Measurements from ENCODE around the gene BRD4. TPM values are rescaled to one million over a fixed set of nuclear protein-coding genes. Genes with fewer than 3 reads are reported as not detected.
"Not testable (repeated sequence)": the region's sequence is repeated elsewhere in the genome, so short reads cannot be mapped to it uniquely, and the experiment has no call there.

Gene BRD4
- total RNA-seq, 1 donor from 2014 or later: 53.0 TPM

DNA sequence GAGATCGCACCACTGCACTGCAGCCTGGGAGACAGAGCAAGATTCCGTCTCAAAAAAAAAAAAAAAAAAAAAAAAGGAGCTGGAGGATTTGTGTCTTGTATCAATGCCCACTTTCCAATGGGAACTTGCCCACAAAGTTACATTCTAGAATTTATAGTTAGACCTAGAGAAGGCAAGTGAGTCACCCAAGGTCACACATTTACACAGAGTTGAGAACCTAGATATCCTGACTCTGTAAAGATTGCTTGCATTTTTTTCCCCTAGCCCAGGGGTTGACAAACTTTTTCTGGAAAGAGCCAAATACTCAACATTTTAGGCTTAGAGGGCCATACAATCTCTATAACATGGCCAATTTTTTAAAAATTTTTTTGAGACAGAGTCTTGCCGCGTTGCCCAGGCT lies 7.7 kb upstream of the BRD4 start:
- intact Hi-C loops (cut with DNase I): no loop called here
- H3K36me3 ChIP-seq: peaks cover 0 to 10% of the 10 kb centered on the region in 2 donors

DNA sequence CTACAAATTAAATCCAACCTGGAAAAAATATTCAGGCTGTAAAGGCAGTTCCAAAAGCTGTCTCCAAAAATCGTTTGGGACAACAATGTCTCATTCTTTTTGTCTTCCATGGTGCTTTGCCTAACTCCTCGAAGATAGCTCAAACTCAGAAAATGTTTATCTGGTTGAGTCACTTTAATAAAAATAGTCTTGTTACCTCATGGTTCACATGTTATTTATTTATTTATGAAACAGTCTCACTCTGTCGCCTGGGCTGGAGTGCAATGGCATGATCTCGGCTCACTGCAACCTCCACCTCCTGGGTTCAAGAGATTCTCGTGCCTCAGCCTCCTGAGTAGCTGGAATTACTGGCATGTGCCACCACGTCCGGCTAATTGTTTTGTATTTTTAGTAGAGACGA lies 4.9 kb upstream of the BRD4 start:
- DNase-seq (ENCODE audit: extremely low spot score in 2 of 2): no peak
- Histone ChIP-seq H3K4me1 (peaks cover 16% of the 10 kb centered on the region), H3K9me3 (no peaks in the 10 kb centered on the region), H3K36me3 (no peaks in the 10 kb centered on the region), H3K27ac (peak overlapping the region; percentile 42), H3K4me3 (no peak overlapping the region), H3K27me3 (no peaks in the 10 kb centered on the region)
- TF ChIP-seq, protein P1, sequence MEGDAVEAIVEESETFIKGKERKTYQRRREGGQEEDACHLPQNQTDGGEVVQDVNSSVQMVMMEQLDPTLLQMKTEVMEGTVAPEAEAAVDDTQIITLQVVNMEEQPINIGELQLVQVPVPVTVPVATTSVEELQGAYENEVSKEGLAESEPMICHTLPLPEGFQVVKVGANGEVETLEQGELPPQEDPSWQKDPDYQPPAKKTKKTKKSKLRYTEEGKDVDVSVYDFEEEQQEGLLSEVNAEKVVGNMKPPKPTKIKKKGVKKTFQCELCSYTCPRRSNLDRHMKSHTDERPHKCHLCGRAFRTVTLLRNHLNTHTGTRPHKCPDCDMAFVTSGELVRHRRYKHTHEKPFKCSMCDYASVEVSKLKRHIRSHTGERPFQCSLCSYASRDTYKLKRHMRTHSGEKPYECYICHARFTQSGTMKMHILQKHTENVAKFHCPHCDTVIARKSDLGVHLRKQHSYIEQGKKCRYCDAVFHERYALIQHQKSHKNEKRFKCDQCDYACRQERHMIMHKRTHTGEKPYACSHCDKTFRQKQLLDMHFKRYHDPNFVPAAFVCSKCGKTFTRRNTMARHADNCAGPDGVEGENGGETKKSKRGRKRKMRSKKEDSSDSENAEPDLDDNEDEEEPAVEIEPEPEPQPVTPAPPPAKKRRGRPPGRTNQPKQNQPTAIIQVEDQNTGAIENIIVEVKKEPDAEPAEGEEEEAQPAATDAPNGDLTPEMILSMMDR (IDR thresholded peaks at IDR 0.05): no peak
- TF ChIP-seq POLR2AphosphoS5 (IDR thresholded peaks at IDR 0.05; ENCODE audit: insufficient read depth in 1 of 2, low read depth in 1 of 2): peak in 1 of 2 donors; percentile 22
- intact Hi-C loops (cut with DNase I): no loop called here

More for the DNA sequence above, 7.7 kb upstream of the BRD4 start:
- no peaks in the 10 kb centered on the region for H3K9me3 ChIP-seq
- H3K4me1 ChIP-seq: no peaks in the 10 kb centered on the region
- H3K27me3 ChIP-seq: no peaks in the 10 kb centered on the region
- DNase-seq (ENCODE audit: extremely low spot score in 2 of 2): no peak
- no peak overlapping the region for H3K4me3 ChIP-seq
- H3K27ac ChIP-seq: no peak overlapping the region
- TF ChIP-seq POLR2AphosphoS5 (IDR thresholded peaks at IDR 0.05; ENCODE audit: insufficient read depth in 1 of 2, low read depth in 1 of 2): no peak
- TF ChIP-seq, protein P1 (IDR thresholded peaks at IDR 0.05): no peak
- no peak for TF ChIP-seq POLR2A (IDR thresholded peaks at IDR 0.05)

- Histone ChIP-seq H3K4me1 (peaks cover 19% of the 10 kb centered on the region), H3K27ac (peak overlapping the region; percentile 42)
- H3K36me3 ChIP-seq; H3K4me3 ChIP-seq; DNase-seq (ENCODE audit: extremely low spot score in 2 of 2); intact Hi-C loops (cut with DNase I); H3K9me3 ChIP-seq; H3K27me3 ChIP-seq: not testable (repeated sequence)
Measured at GRCh38 chr19:15335992-15336391, 3.7 kb upstream of the BRD4 start.

DNA sequence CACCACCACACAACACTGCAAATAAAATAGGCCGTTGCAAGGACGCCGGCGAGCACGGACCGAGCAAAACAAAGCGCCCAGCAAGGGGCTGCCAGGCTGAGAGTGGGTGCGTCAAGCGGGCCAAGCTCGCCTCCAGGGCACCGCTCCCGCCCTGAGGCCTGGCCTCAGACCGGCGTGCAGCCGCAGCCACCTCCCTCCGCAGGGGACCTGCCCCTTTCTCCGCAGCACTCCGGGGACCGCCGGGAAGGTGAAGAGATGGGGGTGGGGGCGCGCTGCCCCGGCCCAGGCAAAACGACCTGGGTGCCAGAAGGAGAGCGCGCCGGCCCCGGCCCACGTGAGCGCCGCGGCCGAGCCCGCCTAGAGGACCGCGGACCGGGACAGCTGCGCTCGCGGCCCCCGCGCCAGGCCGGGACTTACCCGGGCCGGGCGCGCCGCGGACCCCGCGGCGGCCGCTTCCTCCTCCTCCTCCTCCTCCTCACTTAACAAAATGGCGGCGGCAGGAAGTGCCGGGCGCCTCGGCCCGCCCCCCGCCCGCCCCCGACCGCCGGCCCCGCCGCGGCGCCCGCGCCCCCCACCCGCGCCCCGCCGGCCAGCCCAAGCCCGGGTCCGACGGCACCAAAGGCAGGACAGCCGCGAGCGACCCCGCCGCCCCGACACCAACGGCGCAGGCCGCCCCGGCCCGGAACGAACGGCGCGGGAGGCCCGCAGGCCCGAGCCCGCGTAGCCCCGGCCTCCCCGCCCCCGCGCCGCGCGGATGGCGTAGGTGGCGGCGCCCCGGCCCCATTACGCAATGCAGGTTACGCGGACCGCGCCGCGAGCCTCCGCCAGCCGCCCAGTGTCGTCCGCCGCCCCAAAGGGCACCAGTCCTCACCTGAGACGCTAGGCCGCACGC lies 674 bp downstream of the BRD4 start:
- intact Hi-C loops (cut with DNase I): loop anchor here (2.0 kb wide), 1 partner anchor 67 kb away; no protein-coding TSS in a partner anchor
- TF ChIP-seq POLR2AphosphoS5 (IDR thresholded peaks at IDR 0.05; ENCODE audit: insufficient read depth in 1 of 2, low read depth in 1 of 2) (no peak), POLR2A (IDR thresholded peaks at IDR 0.05) (no peak)
- TF ChIP-seq, protein P1 (IDR thresholded peaks at IDR 0.05): no peak
- no peaks in the 10 kb centered on the region for H3K9me3 ChIP-seq
- no peak for DNase-seq (ENCODE audit: extremely low spot score in 2 of 2)
- peak overlapping the region; percentile 97 to 98 for H3K4me3 ChIP-seq
- no peaks in the 10 kb centered on the region for H3K27me3 ChIP-seq
- peak overlapping the region; percentile 94 for H3K27ac ChIP-seq
- H3K4me1 ChIP-seq: peaks cover 63% of the 10 kb centered on the region
- no peaks in the 10 kb centered on the region for H3K36me3 ChIP-seq

DNA sequence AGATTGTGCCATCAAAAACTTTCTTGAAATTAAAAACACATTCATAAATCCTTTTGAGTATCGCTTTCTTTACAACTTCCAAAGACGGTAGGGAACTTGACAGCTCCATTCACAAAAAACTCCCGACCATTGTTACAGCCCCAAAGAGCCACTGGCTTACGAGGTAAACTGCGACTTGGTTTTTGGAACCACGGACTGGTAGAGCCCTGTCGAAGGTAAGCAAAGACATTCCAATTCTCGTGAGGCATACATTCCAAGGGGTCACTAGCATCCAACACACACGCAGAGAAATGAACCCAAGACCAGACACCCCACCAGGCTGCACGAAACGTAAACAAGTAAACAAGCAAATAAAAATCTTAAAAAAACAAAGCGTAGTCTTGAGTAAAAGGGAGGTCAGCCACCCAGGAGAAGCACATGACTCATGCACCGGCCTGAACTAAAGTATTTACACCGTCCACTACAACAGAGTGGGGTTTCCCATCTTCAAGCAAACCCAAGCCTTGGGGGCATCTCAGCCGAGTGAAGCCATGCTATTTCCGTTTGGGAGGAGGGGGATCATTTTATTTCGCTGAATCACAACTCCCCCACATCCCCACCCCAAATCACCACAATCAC lies 1.4 kb downstream of the BRD4 start:
- no peaks in the 10 kb centered on the region for H3K36me3 ChIP-seq
- H3K27me3 ChIP-seq: no peaks in the 10 kb centered on the region
- H3K4me1 ChIP-seq: peaks cover 70% of the 10 kb centered on the region
- intact Hi-C loops (cut with DNase I): no loop called here
- no peak for DNase-seq (ENCODE audit: extremely low spot score in 2 of 2)
- no peaks in the 10 kb centered on the region for H3K9me3 ChIP-seq
- TF ChIP-seq POLR2AphosphoS5 (IDR thresholded peaks at IDR 0.05; ENCODE audit: insufficient read depth in 1 of 2, low read depth in 1 of 2): no peak
- TF ChIP-seq, protein P1 (IDR thresholded peaks at IDR 0.05): no peak
- TF ChIP-seq POLR2A (IDR thresholded peaks at IDR 0.05): no peak
- peak overlapping the region; percentile 94 for H3K27ac ChIP-seq
- peak overlapping the region; percentile 97 to 98 for H3K4me3 ChIP-seq

Data from vagina (tissue), 2 donors.